Amygdala (tissue), 56 donors: ENCODE data around the gene CHAF1A.

Experiments
- DNase-seq, 56 donors: peaks; one replicate each; lab custom pipeline; 2025; lab: John Stamatoyannopoulos, UW

CHAF1A gene

DNA sequence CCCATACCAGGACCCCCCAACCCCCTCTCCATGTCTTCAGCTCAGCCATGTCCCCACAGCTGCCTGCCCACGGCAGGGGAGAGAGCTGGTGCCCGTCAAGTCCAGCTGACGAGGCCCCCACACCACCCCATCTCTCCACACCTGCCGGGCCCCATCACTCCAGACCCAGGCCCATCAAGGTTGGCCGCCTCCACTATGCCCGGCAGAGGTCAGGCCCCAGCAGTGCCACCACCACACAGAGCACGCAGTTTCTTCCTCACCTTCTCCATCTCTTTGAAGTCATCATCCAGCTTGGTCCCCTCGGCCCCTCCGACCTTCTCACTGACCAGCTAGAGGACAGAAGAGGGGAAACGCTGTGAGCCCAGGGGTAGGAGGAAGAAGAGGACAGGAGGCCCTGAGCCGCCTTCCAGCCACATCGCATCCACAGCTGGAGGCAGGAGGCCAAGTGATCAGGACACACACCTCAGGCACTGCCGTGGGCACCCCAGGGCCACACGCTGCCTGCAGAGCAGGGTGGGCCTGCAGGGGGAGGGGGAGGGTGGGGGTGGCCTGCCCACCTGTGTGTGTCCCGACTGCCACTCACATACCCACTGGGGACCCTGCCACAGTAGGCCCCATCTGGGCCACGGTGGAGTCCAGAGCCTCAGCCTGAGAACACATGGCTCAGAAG, 35.6 kb upstream of the CHAF1A start:
- DNase-seq: no peak

DNA sequence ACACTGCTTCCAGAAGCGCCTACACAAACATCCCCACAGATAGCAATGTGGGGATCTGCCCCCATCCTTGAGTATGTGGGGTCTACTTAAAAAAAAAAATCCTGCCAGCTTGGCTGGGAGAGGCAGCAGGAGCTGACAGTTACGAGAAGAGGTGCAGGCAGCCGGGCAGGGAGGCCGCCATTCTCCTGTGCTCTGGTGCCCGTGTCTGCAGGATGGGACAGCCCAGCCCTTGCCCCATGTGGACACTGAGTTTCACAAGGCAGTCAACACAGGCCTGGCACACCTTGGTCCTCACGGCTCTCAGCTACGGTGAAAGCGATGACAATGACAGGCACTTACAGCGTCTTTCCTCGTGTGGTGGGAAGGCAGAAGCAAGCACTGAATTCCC, 35.1 kb upstream of the CHAF1A start:
- DNase-seq: no peak

GRCh38 chr19:4367781-4368127, 34.7 kb upstream of the CHAF1A start:
- DNase-seq: no peak

GRCh38 chr19:4368128-4368820, 34.2 kb upstream of the CHAF1A start:
- peak in 1 of 56 donors; percentile 45 for DNase-seq

- peak in 4 of 56 donors; percentile 11 to 39 (median 22) for DNase-seq
Measured at GRCh38 chr19:4369109-4369887, 33.1 kb upstream of the CHAF1A start.

DNA sequence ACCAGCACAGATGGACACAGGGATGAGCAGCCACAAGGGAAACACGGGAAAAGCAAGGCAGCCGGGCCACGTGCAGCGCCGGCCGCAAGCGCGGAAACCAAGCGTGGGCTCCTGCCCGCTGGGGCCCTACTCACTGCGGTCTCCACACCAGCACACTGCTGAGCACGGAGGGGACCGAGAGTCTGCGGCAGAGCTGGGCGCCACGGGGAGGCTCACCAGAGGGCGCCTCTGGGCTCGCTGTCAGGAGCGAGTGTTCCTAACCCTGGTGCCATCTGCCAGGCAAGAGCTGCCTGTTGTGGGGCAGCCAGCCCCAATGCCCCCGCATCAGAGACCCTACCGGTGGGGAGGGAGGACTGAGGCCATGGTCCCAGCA, 32.6 kb upstream of the CHAF1A start:
- peak in 40 of 56 donors; percentile 10 to 74 (median 41) for DNase-seq

DNA sequence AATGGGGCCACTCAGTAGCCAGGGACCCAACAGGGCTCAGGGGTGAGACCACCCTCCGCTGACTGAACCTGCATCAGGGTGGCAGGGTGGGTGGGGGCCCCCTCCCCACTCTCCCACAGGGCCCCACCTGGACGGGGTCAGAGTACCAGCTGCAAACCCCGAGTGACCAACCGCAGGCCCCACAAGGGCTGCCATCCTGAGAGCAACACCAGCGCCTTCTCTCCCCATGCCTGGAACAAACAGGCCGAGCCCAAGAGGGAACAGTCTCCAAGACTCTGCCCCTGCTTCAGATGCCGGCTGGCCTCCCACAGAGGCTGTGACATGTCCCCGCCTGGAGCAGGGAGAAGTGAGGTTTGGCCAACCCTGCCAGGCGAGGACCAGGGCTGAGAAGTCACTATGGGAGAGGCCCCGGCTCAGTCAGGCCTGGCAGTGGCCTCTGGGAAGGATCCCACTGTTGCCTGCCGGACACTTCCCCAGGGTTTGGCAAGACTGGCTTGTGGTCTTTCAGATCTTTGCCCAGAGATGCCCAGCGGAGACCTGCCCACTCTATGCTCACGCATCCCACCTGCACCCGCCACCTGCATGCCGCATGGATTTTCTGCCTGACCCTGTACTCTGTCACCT, 31.9 kb upstream of the CHAF1A start:
- DNase-seq: no peak

- no peak for DNase-seq
Measured at GRCh38 chr19:4371247-4372164, 30.9 kb upstream of the CHAF1A start.

- peak in 1 of 56 donors; percentile 20 for DNase-seq
Measured at GRCh38 chr19:4372165-4373012, 30.1 kb upstream of the CHAF1A start.

DNA sequence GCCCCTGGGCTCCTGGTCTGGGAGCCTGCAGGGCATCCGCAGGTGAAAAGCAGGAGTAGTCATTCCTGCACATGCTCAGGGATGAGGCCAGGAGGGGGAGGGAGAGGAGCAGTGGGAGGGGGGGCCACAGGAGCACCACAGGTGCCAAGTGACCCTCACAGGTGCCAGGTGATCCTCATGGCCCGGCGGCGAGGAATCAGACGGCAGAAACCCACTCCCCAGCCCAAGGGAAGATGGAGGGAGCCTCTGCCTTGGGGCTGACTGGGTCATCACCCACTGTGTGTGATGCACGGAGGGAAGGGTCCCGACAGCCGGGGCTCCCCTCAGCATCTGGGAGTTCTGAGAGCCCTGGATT, 29.4 kb upstream of the CHAF1A start:
- DNase-seq: no peak

- peak in 47 of 56 donors; percentile 26 to 82 (median 59) for DNase-seq
Measured at GRCh38 chr19:4373601-4374497, 28.6 kb upstream of the CHAF1A start.

- peak in 4 of 56 donors; percentile 45 to 61 (median 46) for DNase-seq
Measured at GRCh38 chr19:4374498-4375163, 27.8 kb upstream of the CHAF1A start.

- DNase-seq: peak in 23 of 56 donors; percentile 22 to 68 (median 47)
Measured at GRCh38 chr19:4375164-4376027, 27.0 kb upstream of the CHAF1A start.

- DNase-seq: no peak
Measured at GRCh38 chr19:4376028-4376670, 26.3 kb upstream of the CHAF1A start.

DNA sequence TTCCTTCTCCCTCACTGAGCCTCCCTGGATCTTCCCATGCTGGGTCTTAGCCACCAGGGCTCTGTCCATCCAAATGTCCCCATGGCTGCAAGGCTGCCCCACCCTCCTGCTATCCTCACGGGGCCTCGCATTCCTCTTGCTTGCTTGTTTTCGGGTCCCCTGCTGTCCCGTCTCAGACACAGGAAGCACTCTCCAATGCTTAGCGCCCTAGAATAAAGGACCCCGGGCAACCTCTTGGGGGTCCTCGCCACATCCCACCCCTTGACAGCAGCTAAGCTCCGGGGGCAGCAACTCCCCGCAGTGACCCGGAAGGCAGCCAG, 25.8 kb upstream of the CHAF1A start:
- no peak for DNase-seq
